Neural crest cell (in vitro differentiated cells): ENCODE results near the gene AP3S1. TPM values are rescaled to one million over a fixed set of nuclear protein-coding genes. Genes with fewer than 3 reads are reported as not detected.
"Not testable (repeated sequence)": the region's sequence is repeated elsewhere in the genome, so short reads cannot be mapped to it uniquely, and the experiment has no call there.

Experiments used
- DNase-seq: peaks from one replicate; pipeline ENCODE4 v3.0.0; 2021; ENCODE audit warnings: low read depth, mixed read lengths, low spot score
- H3K27ac Mint-ChIP-seq: one replicate; pipeline ENCODE4 v1.8.0; 2021; ENCODE audit warnings: mild to moderate bottlenecking, mixed read lengths; ENCODE audit not compliant: unreplicated experiment
- H3K27me3 Mint-ChIP-seq: 2 replicates; pipeline ENCODE4 v1.8.0; 2021; ENCODE audit warnings: low read depth, mild to moderate bottlenecking, mixed read lengths
- H3K36me3 Mint-ChIP-seq: 2 replicates; pipeline ENCODE4 v1.8.0; 2021; ENCODE audit warnings: low read depth, mild to moderate bottlenecking, mixed read lengths
- H3K4me1 Mint-ChIP-seq: 2 replicates; pipeline ENCODE4 v1.8.0; 2021; ENCODE audit warnings: mixed read lengths
- H3K4me3 Mint-ChIP-seq: one replicate; pipeline ENCODE4 v1.8.0; 2021; ENCODE audit warnings: mild to moderate bottlenecking, mixed read lengths
- H3K9me3 Mint-ChIP-seq: 2 replicates; pipeline ENCODE4 v1.8.0; 2021; ENCODE audit warnings: mixed read lengths
- total RNA-seq: library from RNA; stranded (reverse); gene quantifications from 2 replicates; pipeline ENCODE4 v1.2.1, GENCODE V29; 2021
- TF ChIP-seq, protein P1 (sequence below): fragments of 200-600 bp; sonication (generic); conservative IDR thresholded peaks from 2 replicates; pipeline ENCODE4 v1.5.0; 2021; ENCODE audit warnings: antibody characterized with exemption, mild to moderate bottlenecking

The AP3S1 gene
- total RNA-seq, 1 donor from 2014 or later = 74.9 TPM

DNA sequence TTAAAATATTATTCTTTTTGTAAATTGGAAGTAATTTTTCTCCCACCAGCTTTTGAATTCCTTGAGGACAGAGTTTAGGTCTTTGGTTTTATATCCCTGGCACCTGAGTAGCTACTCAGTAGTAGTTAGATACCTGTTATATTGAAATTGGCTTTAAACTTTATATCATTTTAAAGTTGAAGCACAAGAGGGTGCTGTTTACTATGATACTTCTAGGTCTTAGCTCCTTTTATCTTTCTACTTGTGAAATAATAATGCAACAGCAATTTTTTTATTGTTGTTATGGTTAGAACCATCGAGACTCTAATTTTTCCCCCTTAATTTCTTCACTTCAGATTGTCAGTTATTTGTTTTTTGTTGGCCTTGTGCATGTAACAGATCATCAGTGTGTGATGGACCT, 46.3 kb downstream of the AP3S1 start:
- no peaks in the 10 kb centered on the region for H3K9me3 Mint-ChIP-seq

DNA sequence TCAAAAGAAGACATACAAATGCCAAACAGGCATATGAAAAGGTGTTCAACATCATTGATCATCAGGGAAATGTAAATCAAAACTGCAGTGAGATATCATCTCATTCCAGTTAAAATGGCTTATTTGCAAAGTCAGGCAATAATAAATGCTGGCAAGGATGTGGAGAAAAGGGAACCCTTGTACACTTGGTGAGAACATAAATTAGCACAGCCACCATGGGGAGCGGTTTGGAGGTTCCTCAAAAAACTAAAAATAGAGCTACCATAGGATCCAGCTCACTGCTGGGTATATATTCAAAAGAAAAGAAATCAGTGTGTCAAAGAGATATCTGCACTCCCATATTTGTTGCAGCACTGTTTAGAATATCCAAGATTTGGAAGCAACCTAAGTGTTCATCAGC, 50.3 kb downstream of the AP3S1 start:
- Mint-ChIP-seq H3K4me1 (no peaks in the 10 kb centered on the region), H3K9me3 (no peaks in the 10 kb centered on the region), H3K27me3 (no peaks in the 10 kb centered on the region), H3K27ac (no peak overlapping the region), H3K4me3 (no peak overlapping the region), H3K36me3 (no peaks in the 10 kb centered on the region)
- no peak for DNase-seq
- TF ChIP-seq, protein P1, sequence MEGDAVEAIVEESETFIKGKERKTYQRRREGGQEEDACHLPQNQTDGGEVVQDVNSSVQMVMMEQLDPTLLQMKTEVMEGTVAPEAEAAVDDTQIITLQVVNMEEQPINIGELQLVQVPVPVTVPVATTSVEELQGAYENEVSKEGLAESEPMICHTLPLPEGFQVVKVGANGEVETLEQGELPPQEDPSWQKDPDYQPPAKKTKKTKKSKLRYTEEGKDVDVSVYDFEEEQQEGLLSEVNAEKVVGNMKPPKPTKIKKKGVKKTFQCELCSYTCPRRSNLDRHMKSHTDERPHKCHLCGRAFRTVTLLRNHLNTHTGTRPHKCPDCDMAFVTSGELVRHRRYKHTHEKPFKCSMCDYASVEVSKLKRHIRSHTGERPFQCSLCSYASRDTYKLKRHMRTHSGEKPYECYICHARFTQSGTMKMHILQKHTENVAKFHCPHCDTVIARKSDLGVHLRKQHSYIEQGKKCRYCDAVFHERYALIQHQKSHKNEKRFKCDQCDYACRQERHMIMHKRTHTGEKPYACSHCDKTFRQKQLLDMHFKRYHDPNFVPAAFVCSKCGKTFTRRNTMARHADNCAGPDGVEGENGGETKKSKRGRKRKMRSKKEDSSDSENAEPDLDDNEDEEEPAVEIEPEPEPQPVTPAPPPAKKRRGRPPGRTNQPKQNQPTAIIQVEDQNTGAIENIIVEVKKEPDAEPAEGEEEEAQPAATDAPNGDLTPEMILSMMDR = no peak

More for the DNA sequence above, 46.3 kb downstream of the AP3S1 start:
- no peak for DNase-seq
- Mint-ChIP-seq H3K27me3 (no peaks in the 10 kb centered on the region), H3K4me3 (no peak overlapping the region), H3K36me3 (peaks cover 5% of the 10 kb centered on the region), H3K4me1 (no peaks in the 10 kb centered on the region), H3K27ac (no peak overlapping the region)
- TF ChIP-seq, protein P1 = no peak

DNA sequence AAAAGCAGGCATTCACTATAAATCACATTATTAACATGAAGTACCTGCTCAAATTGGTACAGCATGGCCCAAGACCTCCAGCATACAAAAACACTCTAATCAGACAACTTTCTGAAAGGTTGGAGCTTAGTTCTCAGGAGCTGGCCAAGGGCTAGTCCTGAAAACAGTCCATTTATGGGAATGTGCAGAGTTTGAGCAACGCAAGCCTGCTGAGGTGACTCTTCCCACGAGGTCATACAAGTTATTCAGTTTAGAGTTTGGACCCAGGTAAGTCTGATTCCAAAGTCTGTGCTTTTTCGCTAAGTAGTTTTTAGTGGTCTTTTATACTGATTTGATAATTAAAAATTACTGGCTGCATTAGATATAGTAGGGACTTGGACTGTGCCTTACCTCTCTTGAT, 52.6 kb downstream of the AP3S1 start:
- Mint-ChIP-seq H3K36me3 (no peaks in the 10 kb centered on the region), H3K4me3 (no peak overlapping the region), H3K27me3 (no peaks in the 10 kb centered on the region), H3K4me1 (no peaks in the 10 kb centered on the region), H3K9me3 (no peaks in the 10 kb centered on the region), H3K27ac (no peak overlapping the region)
- DNase-seq = no peak
- TF ChIP-seq, protein P1 = no peak

DNA sequence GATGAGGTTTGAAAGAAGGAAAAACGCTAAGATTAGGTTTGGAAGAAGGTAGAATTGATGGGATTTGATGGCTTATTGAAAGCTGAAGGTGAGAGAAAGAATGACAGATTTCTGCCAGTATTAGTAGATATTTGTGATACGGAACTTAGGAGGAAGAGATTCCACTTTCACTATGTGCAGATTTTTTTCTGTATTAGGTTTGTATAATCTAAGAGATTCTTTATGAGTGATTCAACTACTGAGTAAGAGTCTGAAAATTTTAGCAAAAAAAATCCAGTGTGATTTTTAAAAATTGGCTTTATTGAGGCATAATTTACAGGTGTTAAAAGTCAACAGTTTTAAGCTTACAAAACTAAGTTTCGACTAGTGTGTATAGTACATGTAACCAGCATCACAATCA, 54.1 kb downstream of the AP3S1 start:
- TF ChIP-seq, protein P1 = no peak
- Mint-ChIP-seq H3K27ac (no peak overlapping the region), H3K4me3 (no peak overlapping the region), H3K27me3 (no peaks in the 10 kb centered on the region), H3K9me3 (no peaks in the 10 kb centered on the region), H3K36me3 (peaks cover 3% of the 10 kb centered on the region), H3K4me1 (no peaks in the 10 kb centered on the region)
- no peak for DNase-seq

DNA sequence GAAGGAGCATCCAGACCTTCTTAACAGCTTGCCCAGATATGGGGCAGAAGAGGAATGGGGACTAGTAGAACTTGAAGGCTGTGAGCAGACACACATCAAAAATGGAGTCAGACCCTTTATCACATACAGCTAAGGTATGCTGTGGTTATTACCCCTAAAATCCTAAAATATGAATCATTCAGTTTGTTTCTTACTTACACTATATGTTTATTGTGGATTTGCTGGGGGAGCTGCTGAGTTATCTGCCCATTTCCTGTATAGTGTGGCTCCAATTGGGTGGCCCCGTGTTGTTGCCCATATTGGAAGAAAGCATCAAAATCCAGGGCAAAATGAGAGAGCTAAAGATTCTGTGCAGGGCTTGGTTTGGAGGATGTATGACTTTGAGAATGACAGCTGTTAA, 56.9 kb downstream of the AP3S1 start:
- Mint-ChIP-seq H3K9me3 (no peaks in the 10 kb centered on the region), H3K4me1 (no peaks in the 10 kb centered on the region), H3K27ac (no peak overlapping the region), H3K4me3 (no peak overlapping the region), H3K36me3 (peaks cover 3% of the 10 kb centered on the region), H3K27me3 (no peaks in the 10 kb centered on the region)
- no peak for DNase-seq
- TF ChIP-seq, protein P1 = no peak

DNA sequence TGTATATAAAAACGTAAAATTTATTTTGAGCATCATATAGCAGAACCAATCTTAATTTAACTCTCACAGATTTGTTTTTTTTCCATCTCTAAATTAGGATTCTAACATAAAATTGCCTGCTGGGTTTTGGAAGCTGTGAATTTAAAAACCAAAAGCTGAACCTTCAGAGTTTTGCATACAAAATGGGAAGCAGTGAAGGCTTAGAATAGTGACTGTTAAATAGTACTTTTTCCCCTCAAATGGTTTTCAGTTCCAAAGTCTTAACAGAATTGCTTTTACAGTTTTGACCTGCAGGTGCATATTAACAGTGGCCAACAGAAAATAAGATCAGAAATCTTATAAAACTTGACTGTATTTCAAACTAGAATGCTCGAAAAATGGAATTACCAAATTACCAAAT, 65.4 kb downstream of the AP3S1 start:
- H3K36me3 Mint-ChIP-seq = no peaks in the 10 kb centered on the region
- TF ChIP-seq, protein P1 = no peak
- H3K4me3 Mint-ChIP-seq = no peak overlapping the region
- no peak for DNase-seq
- H3K27ac Mint-ChIP-seq = no peak overlapping the region
- no peaks in the 10 kb centered on the region for H3K4me1 Mint-ChIP-seq
- no peaks in the 10 kb centered on the region for H3K9me3 Mint-ChIP-seq
- no peaks in the 10 kb centered on the region for H3K27me3 Mint-ChIP-seq

DNA sequence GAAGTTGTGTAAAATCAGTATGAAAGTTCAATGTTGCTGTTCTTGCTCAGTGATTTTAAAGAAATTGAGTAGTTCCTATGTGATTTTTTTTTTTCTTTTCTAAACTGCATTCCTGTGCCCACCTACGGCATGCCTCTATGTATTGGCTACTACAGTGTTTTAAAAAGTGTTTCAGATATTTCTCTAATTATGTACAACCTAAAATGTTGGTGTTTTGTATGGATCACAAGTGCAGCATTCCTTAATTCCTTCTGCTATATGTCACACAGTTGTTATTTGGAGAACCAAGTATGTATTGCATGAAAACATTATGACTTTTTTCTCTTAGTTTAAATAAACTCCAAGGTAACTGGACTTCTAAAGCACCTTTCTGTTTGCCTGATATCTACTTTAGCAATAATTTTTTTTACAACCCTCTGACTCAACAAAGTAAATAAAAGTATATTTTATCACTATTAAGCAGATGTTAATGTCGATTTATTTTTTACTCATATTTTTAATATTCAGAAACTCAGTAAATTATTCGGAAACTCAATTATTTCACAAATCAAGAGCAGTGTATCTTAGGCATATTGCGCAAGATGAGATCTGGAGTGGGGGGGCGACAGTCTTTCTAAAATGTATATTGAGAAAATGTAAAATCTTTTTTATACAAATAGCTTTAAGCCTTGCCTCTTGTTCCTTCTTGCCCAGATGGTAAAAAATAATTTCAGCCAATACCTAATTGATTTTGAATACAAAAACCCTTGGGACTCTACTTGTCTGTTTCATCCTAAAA, 72.1 kb downstream of the AP3S1 start:
- not testable (repeated sequence) for DNase-seq, H3K9me3 Mint-ChIP-seq, H3K4me1 Mint-ChIP-seq, H3K4me3 Mint-ChIP-seq, H3K27ac Mint-ChIP-seq, H3K27me3 Mint-ChIP-seq, H3K36me3 Mint-ChIP-seq
